Testis (tissue), 3 donors: ENCODE measurements around the gene ANKS1B. TPM values are rescaled to one million over a fixed set of nuclear protein-coding genes. Genes with fewer than 3 reads are reported as not detected.

Experiments used
- DNase-seq: peaks from one replicate; pipeline ENCODE4 v3.0.0-alpha.2; 2019
- H3K27ac ChIP-seq, 2 donors: fragments of 200-600 bp; sonication (generic); one replicate each; pipeline ENCODE4 v1.5.1; 2019
- H3K27me3 ChIP-seq: fragments of 200-600 bp; sonication (generic); one replicate; pipeline ENCODE4 v1.5.1; 2019
- H3K36me3 ChIP-seq: fragments of 200-600 bp; sonication (generic); one replicate; pipeline ENCODE4 v1.5.1; 2017; ENCODE audit warnings: low read depth; ENCODE audit errors: missing control alignments
- H3K4me1 ChIP-seq: fragments of 200-600 bp; sonication (generic); one replicate; pipeline ENCODE4 v1.5.1; 2019
- H3K4me3 ChIP-seq, 2 donors: fragments of 200-600 bp; sonication (generic); one replicate each; pipeline ENCODE4 v1.5.1; 2017 to 2019
- H3K9me3 ChIP-seq: fragments of 200-600 bp; sonication (generic); one replicate; pipeline ENCODE4 v1.5.1; 2017
- POLR2A ChIP-seq: fragments of 450-650 bp; IDR thresholded peaks from one replicate; pipeline ENCODE4 v1.6.1; 2017; ENCODE audit warnings: antibody characterized with exemption, mild to moderate bottlenecking, moderate library complexity
- WGBS, 2 donors: methylation state at CpG; one replicate each; pipeline ENCODE4 v1.1.5; 2018; 5-methylcytosine and 5-hydroxymethylcytosine counted together
- intact Hi-C: fragments of 100-400 bp; cut with DNase I; formaldehyde crosslinking; loops from one replicate; pipeline ENCODE4 v1.15.1; 2023; ENCODE audit warnings: low total_unique reads
- polyA plus RNA-seq: library from polyadenylated mRNA; stranded (reverse); fragments of 350-450 nt; fragmentation: Illumina TruSeq; extraction: RNeasy Lipid Tissue Mini Kit (QIAGEN cat#74804); gene quantifications from one replicate; pipeline ENCODE4 v1.2.3, GENCODE V29; 2014; ENCODE audit warnings: low read depth, low replicate concordance; ENCODE audit not compliant: insufficient read depth
- total RNA-seq, 2 donors: library from RNA; depleted of rRNA; stranded (reverse); fragments of >200 nt; gene quantifications; one replicate each; pipeline ENCODE4 v1.2.3, GENCODE V29; 2016
- TF ChIP-seq, protein P1 (sequence below), 3 experiments: fragments of 450-650 bp in 2 of 3; fragments of 200-600 bp in 1 of 3; sonication (generic) in 1 of 3; IDR thresholded peaks; one replicate each; pipeline ENCODE4 v1.5.1; 2016 to 2019; ENCODE audit warnings: antibody characterized with exemption in 3 of 3, mild to moderate bottlenecking in 2 of 3, moderate library complexity in 1 of 3

Gene ANKS1B
- total and polyA plus RNA-seq, 3 donors from 2014 or later: 26.8 to 58.2 (median 30.9) TPM

- Histone ChIP-seq H3K36me3 (no peaks in the 10 kb centered on the region), H3K4me1 (no peaks in the 10 kb centered on the region), H3K9me3 (no peaks in the 10 kb centered on the region), H3K4me3 (no peak overlapping the region), H3K27ac (no peak overlapping the region), H3K27me3 (no peaks in the 10 kb centered on the region)
- no peak for DNase-seq
- WGBS, 2 donors: 95 to 100% methylated on average over 1 of the region's 1 CpG
- TF ChIP-seq POLR2A: no peak
- TF ChIP-seq, protein P1, sequence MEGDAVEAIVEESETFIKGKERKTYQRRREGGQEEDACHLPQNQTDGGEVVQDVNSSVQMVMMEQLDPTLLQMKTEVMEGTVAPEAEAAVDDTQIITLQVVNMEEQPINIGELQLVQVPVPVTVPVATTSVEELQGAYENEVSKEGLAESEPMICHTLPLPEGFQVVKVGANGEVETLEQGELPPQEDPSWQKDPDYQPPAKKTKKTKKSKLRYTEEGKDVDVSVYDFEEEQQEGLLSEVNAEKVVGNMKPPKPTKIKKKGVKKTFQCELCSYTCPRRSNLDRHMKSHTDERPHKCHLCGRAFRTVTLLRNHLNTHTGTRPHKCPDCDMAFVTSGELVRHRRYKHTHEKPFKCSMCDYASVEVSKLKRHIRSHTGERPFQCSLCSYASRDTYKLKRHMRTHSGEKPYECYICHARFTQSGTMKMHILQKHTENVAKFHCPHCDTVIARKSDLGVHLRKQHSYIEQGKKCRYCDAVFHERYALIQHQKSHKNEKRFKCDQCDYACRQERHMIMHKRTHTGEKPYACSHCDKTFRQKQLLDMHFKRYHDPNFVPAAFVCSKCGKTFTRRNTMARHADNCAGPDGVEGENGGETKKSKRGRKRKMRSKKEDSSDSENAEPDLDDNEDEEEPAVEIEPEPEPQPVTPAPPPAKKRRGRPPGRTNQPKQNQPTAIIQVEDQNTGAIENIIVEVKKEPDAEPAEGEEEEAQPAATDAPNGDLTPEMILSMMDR (IDR thresholded peaks at IDR 0.05): no peak
- intact Hi-C loops: no loop called here
Observed at GRCh38 chr12:99495799-99496198, 488.9 kb downstream of the ANKS1B start.

DNA sequence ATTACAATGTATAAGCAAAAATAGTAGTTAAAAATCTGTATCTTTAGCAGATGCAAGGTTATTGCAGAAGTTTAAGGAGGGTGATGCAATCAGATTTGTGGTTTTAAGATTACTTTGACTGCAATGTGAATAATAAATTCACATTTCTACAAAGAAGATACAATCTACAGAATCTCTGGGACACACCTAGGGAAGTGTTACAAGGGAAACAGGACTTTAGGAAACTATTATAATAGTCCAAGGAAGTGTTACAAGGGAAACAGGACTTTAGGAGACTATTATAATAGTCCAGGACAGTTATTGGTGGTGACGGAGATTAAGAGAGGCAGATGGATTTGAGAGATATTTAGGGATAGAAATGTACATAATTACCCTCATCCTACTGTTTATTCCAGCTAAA lies 491.5 kb downstream of the ANKS1B start:
- no peak overlapping the region for H3K27ac ChIP-seq
- intact Hi-C loops: no loop called here
- H3K9me3 ChIP-seq: no peaks in the 10 kb centered on the region
- no peaks in the 10 kb centered on the region for H3K27me3 ChIP-seq
- 90 to 93% methylated on average over 1 of the region's 1 CpG for WGBS, 2 donors
- H3K4me3 ChIP-seq: no peak overlapping the region
- no peaks in the 10 kb centered on the region for H3K4me1 ChIP-seq
- no peaks in the 10 kb centered on the region for H3K36me3 ChIP-seq
- no peak for DNase-seq
- TF ChIP-seq, protein P1 (IDR thresholded peaks at IDR 0.05): no peak
- no peak for TF ChIP-seq POLR2A

DNA sequence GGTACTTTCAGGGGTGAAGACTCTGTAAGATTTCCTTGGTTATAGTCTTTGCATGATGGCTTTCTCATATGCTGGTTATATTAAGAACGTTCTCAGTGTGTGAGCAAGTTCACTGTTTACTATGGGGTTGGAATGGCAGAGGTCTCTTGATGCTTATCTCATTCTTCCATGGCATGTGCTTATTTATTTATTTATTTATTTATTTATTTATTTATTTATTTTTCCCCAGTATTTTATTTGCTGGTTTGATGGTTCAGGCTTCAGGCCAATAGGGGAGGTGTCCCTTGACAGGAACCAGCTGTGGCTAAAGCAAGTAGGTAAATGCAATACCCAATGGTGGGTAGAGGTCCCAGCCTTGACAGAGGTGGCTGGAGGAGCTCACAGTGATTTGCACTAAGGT lies 498.5 kb downstream of the ANKS1B start:
- H3K4me1 ChIP-seq: no peaks in the 10 kb centered on the region
- TF ChIP-seq POLR2A: no peak
- TF ChIP-seq, protein P1 (IDR thresholded peaks at IDR 0.05): no peak
- H3K27me3 ChIP-seq: no peaks in the 10 kb centered on the region
- H3K36me3 ChIP-seq: no peaks in the 10 kb centered on the region
- no peak overlapping the region for H3K27ac ChIP-seq
- 86 to 97% methylated on average over 1 of the region's 1 CpG for WGBS, 2 donors
- H3K4me3 ChIP-seq: no peak overlapping the region
- intact Hi-C loops: no loop called here
- DNase-seq: no peak
- H3K9me3 ChIP-seq: no peaks in the 10 kb centered on the region

- TF ChIP-seq, protein P1 (IDR thresholded peaks at IDR 0.05): no peak
- TF ChIP-seq POLR2A: no peak
- intact Hi-C loops: no loop called here
- no peaks in the 10 kb centered on the region for H3K9me3 ChIP-seq
- H3K27me3 ChIP-seq: no peaks in the 10 kb centered on the region
- no peaks in the 10 kb centered on the region for H3K36me3 ChIP-seq
- no peak overlapping the region for H3K4me3 ChIP-seq
- H3K27ac ChIP-seq: no peak overlapping the region
- DNase-seq: no peak
- H3K4me1 ChIP-seq: no peaks in the 10 kb centered on the region
Observed at GRCh38 chr12:99479149-99479548, 505.6 kb downstream of the ANKS1B start.

- intact Hi-C loops: no loop called here
Observed at GRCh38 chr12:99476956-99477355, 507.8 kb downstream of the ANKS1B start.

More at GRCh38 chr12:99476956-99477355, 507.8 kb downstream of the ANKS1B start:
- Histone ChIP-seq H3K4me3 (no peak overlapping the region), H3K4me1 (no peaks in the 10 kb centered on the region), H3K27me3 (no peaks in the 10 kb centered on the region), H3K27ac (no peak overlapping the region), H3K36me3 (no peaks in the 10 kb centered on the region), H3K9me3 (no peaks in the 10 kb centered on the region)
- TF ChIP-seq, protein P1 (IDR thresholded peaks at IDR 0.05): no peak
- no peak for TF ChIP-seq POLR2A
- DNase-seq: no peak
- WGBS, 2 donors: 76 to 88% methylated on average over 2 of the region's 2 CpGs
